ENCODE measurements around the gene RSPO3. TPM values are rescaled to one million over a fixed set of nuclear protein-coding genes. Genes with fewer than 3 reads are reported as not detected.

The RSPO3 gene
- total RNA-seq, 1 experiment from 2014 or later, result not detected

GRCh38 chr6:127147534-127147933 lies 29.1 kb downstream of the RSPO3 start:
- H3K4me2 ChIP-seq, result no peak overlapping the region

DNA sequence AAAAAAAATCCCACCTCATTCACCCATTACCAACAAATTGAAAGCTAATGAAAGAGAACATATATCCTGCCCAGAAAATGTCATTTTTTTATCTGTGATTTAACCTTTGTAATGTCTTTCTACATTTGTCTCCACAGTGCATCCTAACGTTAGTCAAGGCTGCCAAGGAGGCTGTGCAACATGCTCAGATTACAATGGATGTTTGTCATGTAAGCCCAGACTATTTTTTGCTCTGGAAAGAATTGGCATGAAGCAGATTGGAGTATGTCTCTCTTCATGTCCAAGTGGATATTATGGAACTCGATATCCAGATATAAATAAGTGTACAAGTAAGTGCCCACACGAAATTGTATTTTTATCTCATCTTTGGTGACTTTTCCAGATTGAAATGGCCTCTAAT lies 30.0 kb downstream of the RSPO3 start:
- H3K4me2 ChIP-seq, result no peak overlapping the region
- no peak for DNase-seq
- H2AFZ ChIP-seq, result no peak overlapping the region
- TF ChIP-seq CTCF (conservative IDR thresholded peaks at IDR 0.05) (no peak), EZH2 (IDR thresholded peaks at IDR 0.05; ENCODE audit: low read depth) (no peak)
- no TSS peak for BruUV-seq (replicated peaks)
- ChIA-PET POLR2A (ENCODE audit: unreplicated experiment) (no interaction called here), CTCF (no interaction called here)
- H3K27ac ChIP-seq, result no peak overlapping the region
- H3K79me2 ChIP-seq (ENCODE audit: low read depth), result no peaks in the 10 kb centered on the region
- intact Hi-C loops (cut with micrococcal nuclease; ENCODE audit: unreplicated experiment), result no loop called here
- no peak overlapping the region for H3K4me3 ChIP-seq
- H3K9me2 ChIP-seq (ENCODE audit: insufficient read depth), result no peaks in the 10 kb centered on the region
- no peaks in the 10 kb centered on the region for H3K9me3 ChIP-seq (ENCODE audit: insufficient read depth, low read depth)
- H3K36me3 ChIP-seq (ENCODE audit: low read depth), result no peaks in the 10 kb centered on the region
- H3K27me3 ChIP-seq (ENCODE audit: insufficient read depth, low read depth), result no peaks in the 10 kb centered on the region
- H3K4me1 ChIP-seq (replicated peaks; ENCODE audit: insufficient read depth), result peaks cover 7% of the 10 kb centered on the region; the same call in 1 of the 2 replicates
- H3F3A ChIP-seq (ENCODE audit: insufficient read depth, low read depth), result no peaks in the 10 kb centered on the region
- no peaks in the 10 kb centered on the region for H4K20me1 ChIP-seq (ENCODE audit: insufficient read depth)

More at GRCh38 chr6:127147534-127147933, 29.1 kb downstream of the RSPO3 start:
- POLR2A ChIA-PET (ENCODE audit: unreplicated experiment), result no interaction called here
- Histone ChIP-seq H3F3A (ENCODE audit: insufficient read depth, low read depth) (no peaks in the 10 kb centered on the region), H3K9me2 (ENCODE audit: insufficient read depth) (no peaks in the 10 kb centered on the region), H3K36me3 (ENCODE audit: low read depth) (no peaks in the 10 kb centered on the region), H3K27me3 (ENCODE audit: insufficient read depth, low read depth) (no peaks in the 10 kb centered on the region), H4K20me1 (ENCODE audit: insufficient read depth) (no peaks in the 10 kb centered on the region), H3K4me3 (no peak overlapping the region), H3K79me2 (ENCODE audit: low read depth) (no peaks in the 10 kb centered on the region), H2AFZ (no peak overlapping the region), H3K9me3 (ENCODE audit: insufficient read depth, low read depth) (no peaks in the 10 kb centered on the region), H3K4me1 (replicated peaks; ENCODE audit: insufficient read depth) (peaks cover 7% of the 10 kb centered on the region; the same call in 1 of the 2 replicates), H3K27ac (no peak overlapping the region)
- intact Hi-C loops (cut with micrococcal nuclease; ENCODE audit: unreplicated experiment), result no loop called here
- BruUV-seq (replicated peaks), result no TSS peak
- no peak for DNase-seq
- no peak for TF ChIP-seq CTCF (conservative IDR thresholded peaks at IDR 0.05)
- TF ChIP-seq EZH2 (IDR thresholded peaks at IDR 0.05; ENCODE audit: low read depth), result no peak
- CTCF ChIA-PET, result no interaction called here

- TF ChIP-seq CTCF (conservative IDR thresholded peaks at IDR 0.05) (no peak), EZH2 (IDR thresholded peaks at IDR 0.05; ENCODE audit: low read depth) (no peak)
- H3K79me2 ChIP-seq (ENCODE audit: low read depth), result no peaks in the 10 kb centered on the region
- CTCF ChIA-PET, result no interaction called here
- H3K9me3 ChIP-seq (ENCODE audit: insufficient read depth, low read depth), result no peaks in the 10 kb centered on the region
- DNase-seq, result no peak
- no peaks in the 10 kb centered on the region for H3K4me1 ChIP-seq (replicated peaks; ENCODE audit: insufficient read depth)
- H3K9me2 ChIP-seq (ENCODE audit: insufficient read depth), result no peaks in the 10 kb centered on the region
- H3K4me3 ChIP-seq, result no peak overlapping the region
- intact Hi-C loops (cut with micrococcal nuclease; ENCODE audit: unreplicated experiment), result no loop called here
- H4K20me1 ChIP-seq (ENCODE audit: insufficient read depth), result no peaks in the 10 kb centered on the region
- H3K36me3 ChIP-seq (ENCODE audit: low read depth), result no peaks in the 10 kb centered on the region
- no peak overlapping the region for H3K27ac ChIP-seq
- no peak overlapping the region for H3K4me2 ChIP-seq
- no peaks in the 10 kb centered on the region for H3F3A ChIP-seq (ENCODE audit: insufficient read depth, low read depth)
- BruUV-seq (replicated peaks), result no TSS peak
- no peak overlapping the region for H2AFZ ChIP-seq
- H3K27me3 ChIP-seq (ENCODE audit: insufficient read depth, low read depth), result no peaks in the 10 kb centered on the region
- POLR2A ChIA-PET (ENCODE audit: unreplicated experiment), result no interaction called here
These were observed 36.0 kb downstream of the RSPO3 start for GRCh38 chr6:127154509-127154908.
